Activated T-cell treated with anti-CD3 and anti-CD28 coated beads, Interleukin-2, amount 50 U/mL, for 1 hour (primary cell): Measurements from ENCODE around the gene BRD2.

Experiments
- DNase-seq: peaks from one replicate; pipeline ENCODE4 v3.0.0-alpha.2; 2020

Gene BRD2

DNA sequence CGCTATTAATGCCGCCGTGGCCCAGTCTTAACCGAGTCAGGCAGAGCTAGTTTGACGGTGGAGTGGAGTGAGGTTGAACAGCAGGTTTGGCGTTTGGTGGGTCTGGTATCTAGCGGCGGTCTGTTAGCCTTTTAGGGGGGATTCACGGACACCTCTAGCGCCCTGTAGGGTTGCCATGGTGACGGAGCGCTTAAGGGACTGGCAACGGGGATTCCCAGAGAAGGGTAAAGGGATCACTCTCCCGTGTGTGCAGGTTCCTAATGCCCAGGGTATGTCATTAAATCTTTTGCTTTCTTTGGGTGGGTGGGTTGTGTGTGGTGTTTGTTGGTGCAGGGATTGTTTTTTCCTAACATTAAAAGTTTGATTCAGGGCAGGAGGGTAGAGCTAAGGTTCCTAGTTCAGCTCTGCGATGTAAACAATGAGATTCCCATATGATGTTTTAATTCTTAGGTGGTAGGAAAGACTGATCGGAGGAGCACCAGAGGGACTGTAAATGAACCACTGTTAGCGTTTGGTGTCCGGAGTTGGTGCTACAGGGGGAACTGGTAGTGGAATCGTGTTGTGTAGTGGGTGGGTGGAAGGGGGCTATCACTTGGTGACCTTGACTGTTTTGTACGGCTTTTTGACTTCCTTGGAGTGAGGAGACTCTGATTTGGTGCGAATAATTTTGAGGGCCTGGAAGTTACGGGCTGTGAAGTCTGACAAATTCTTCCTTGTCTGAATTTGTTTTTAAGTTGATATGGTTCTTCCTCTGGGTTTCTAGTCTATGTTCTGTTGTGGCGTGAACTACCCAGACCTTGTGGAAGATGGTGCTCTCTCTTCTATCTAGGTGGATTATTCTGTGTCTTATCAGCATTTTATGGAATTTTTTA, 5.0 kb downstream of the BRD2 start:
- no peak for DNase-seq

DNA sequence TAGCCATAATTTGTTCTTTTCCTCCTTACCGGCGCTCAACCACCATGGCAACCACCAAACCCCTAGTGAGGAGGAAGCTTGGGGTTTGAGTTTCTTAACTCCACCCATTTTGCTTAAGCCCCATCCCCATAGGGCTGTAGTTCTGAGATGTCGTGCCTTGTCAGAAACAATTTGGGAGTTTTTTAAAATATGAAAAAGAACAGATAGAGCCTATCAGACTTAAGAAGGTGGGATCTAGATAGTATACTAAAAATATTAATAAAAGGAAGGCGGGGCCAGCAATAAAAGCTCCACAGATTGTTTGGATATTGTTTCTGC, 5.6 kb downstream of the BRD2 start:
- DNase-seq: no peak

DNA sequence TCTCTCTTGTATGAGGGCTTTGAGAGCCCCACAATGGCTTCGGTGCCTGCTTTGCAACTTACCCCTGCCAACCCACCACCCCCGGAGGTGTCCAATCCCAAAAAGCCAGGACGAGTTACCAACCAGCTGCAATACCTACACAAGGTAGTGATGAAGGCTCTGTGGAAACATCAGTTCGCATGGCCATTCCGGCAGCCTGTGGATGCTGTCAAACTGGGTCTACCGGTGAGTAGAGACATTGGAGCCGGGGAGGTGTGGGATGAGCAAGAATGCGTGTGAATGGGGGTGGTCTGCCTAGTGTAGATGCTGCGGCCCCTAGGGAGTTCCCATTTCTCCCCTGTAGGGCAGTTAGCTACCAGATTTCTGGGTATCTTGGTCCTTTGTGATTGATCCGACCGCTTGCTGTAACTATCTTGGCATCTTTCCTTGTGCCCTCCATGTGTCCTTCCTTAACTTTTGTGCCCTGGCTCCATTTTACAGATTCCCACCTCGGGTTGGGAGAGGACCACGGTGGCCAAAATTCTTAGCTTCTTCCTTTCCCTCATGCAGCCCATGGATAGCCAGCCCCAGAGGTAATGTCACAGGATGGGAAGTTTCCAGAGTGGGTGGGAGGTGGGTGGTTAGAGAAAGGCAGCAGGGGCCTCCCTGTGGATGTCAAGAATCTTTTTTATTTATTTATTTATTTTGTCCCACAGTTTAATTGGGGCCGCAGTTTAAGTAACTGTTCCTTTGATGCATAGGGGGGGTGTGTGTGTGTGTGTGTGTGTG, 6.3 kb downstream of the BRD2 start:
- DNase-seq: no peak

DNA sequence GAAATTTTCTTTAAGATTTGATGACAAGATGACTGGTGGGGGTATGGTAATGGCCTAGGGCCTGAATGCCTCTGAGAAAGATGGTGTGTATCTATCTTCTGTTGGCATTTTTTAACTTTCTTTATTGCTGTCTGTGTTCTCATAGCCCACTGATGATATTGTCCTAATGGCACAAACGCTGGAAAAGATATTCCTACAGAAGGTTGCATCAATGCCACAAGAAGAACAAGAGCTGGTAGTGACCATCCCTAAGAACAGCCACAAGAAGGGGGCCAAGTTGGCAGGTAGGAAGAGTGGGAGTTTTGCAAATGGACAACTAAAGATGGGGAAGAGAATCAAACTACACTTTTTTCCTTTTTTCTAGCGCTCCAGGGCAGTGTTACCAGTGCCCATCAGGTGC, 7.5 kb downstream of the BRD2 start:
- DNase-seq: no peak

DNA sequence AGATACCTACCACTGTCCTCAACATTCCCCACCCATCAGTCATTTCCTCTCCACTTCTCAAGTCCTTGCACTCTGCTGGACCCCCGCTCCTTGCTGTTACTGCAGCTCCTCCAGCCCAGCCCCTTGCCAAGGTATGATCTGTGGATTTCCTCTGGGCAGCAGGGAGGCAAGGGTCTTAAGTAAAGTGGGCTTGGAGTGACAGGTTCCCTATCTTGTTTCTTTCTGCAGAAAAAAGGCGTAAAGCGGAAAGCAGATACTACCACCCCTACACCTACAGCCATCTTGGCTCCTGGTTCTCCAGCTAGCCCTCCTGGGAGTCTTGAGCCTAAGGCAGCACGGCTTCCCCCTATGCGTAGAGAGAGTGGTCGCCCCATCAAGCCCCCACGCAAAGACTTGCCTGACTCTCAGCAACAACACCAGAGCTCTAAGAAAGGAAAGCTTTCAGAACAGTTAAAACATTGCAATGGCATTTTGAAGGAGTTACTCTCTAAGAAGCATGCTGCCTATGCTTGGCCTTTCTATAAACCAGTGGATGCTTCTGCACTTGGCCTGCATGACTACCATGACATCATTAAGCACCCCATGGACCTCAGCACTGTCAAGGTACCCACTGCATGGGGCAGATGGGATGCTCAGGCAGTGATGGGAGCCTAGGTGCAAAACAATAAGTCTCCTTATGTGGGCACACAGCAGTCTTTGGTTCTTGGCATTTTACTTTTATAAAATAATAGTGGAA, 8.1 kb downstream of the BRD2 start:
- DNase-seq: no peak

DNA sequence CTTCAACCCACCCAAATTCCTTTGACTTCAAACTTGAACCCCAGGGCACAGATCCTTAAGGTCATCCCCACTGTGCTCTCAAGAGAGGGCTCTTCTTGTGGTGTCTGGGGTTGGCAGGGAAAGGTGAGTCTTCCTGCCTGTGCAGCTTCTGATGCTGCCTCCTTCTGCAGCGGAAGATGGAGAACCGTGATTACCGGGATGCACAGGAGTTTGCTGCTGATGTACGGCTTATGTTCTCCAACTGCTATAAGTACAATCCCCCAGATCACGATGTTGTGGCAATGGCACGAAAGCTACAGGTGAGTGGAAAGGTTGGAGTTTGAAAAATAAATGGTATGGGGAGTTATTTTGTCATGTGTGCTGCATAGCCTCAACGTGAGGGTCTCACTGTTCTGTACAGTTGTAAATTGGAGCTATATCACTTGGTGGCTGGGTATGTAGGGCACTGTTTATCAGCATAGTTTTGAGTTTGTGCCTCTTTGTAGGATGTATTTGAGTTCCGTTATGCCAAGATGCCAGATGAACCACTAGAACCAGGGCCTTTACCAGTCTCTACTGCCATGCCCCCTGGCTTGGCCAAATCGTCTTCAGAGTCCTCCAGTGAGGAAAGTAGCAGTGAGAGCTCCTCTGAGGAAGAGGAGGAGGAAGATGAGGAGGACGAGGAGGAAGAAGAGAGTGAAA, 9.0 kb downstream of the BRD2 start:
- no peak for DNase-seq

DNA sequence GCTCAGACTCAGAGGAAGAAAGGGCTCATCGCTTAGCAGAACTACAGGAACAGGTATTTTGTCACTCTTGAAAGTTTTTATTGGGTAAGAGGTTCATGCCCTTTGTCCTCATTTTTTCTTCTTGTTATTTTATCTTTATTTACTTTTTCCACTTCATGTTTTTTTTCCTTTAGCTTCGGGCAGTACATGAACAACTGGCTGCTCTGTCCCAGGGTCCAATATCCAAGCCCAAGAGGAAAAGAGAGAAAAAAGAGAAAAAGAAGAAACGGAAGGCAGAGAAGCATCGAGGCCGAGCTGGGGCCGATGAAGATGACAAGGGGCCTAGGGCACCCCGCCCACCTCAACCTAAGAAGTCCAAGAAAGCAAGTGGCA, 9.5 kb downstream of the BRD2 start:
- DNase-seq: no peak

DNA sequence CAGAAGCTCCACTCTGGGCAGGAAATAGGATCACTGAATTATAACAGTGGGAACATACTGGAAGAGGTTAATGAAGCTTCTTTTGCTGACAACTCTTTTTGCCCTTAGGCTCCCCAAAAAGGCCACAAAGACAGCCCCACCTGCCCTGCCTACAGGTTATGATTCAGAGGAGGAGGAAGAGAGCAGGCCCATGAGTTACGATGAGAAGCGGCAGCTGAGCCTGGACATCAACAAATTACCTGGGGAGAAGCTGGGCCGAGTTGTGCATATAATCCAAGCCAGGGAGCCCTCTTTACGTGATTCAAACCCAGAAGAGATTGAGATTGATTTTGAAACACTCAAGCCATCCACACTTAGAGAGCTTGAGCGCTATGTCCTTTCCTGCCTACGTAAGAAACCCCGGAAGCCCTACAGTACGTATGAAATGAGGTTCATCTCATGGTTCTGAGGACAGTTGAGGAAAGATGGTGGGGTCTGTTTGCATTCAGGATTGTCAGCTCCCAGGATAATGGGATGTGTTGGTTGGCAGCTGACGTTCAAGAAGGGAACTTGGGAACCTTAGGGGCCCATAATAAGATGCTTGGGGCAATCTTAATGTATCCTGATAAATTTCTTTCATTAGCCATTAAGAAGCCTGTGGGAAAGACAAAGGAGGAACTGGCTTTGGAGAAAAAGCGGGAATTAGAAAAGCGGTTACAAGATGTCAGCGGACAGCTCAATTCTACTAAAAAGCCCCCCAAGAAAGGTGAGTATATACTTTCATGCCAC, 11.5 kb downstream of the BRD2 start:
- no peak for DNase-seq

DNA sequence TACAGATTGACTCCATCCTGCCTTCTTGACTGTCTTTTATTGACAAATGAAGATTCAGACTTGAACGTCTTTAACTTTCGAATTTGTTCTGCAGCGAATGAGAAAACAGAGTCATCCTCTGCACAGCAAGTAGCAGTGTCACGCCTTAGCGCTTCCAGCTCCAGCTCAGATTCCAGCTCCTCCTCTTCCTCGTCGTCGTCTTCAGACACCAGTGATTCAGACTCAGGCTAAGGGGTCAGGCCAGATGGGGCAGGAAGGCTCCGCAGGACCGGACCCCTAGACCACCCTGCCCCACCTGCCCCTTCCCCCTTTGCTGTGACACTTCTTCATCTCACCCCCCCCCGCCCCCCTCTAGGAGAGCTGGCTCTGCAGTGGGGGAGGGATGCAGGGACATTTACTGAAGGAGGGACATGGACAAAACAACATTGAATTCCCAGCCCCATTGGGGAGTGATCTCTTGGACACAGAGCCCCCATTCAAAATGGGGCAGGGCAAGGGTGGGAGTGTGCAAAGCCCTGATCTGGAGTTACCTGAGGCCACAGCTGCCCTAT, 12.2 kb downstream of the BRD2 start:
- DNase-seq: no peak

DNA sequence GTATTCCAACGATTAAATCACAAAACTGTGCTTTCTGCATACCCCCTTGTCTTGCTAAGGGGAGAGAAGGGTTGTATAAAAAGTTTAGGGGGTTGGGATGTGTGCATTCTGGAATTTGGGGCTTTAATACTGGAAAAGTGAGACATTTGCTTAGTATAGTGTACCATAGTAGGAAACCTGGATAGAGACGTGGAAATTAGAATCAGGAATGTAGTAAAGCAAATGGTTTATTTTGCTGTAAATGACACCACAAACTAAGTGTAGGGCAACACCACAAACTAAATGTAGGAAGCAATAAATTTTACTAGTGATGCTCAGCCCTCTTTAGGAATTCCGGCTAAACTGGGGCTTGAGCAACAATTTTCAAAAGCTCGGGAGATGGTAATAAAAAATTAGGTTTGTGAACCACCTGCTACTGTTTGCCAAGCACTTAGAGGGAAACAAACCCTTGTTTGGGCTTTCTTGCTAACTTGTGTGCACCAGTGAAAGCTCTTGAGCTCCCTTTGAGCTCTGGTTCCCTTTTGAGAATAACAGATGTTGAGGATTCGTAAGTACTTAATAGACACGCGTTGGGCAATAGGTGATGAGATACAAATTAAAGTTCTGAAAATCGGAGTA, 13.8 kb downstream of the BRD2 start:
- DNase-seq: no peak

DNA sequence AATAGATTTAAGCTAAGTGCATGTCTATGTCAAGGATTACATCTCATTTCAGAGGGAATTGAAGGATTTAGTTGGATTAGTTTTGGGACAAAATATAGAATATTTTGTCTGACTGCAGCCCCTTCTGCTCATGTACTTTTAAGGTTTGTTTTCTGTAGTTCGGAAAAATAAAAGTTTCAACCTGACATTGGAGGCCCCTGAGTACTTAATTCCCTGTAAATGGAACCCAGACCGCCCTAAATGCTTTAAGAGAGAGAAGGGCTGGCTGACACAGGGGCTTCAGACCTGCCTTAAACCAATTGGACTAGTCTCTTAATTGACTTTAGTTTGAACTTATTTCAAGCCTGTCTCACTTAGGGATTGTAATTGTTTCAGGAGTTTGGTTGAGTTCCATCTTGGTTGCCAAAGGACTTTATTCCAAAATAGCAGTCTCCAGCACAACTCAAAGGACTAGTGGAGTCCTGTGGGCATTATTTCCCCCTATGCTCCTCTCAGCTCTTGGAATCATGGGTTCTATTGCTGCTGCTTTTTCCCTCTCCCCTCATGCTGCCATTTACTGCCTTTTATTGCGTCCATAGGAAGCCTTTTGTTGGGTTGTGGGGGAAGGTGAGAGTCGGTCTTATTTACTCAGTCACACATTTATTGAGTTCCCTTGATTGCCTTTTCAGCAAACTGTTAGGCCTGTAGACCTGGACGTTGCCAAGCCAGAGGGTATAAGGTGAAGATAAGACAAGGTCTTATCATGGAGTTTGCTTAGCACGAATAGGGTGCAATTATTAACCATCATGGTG, 14.5 kb downstream of the BRD2 start:
- no peak for DNase-seq

DNA sequence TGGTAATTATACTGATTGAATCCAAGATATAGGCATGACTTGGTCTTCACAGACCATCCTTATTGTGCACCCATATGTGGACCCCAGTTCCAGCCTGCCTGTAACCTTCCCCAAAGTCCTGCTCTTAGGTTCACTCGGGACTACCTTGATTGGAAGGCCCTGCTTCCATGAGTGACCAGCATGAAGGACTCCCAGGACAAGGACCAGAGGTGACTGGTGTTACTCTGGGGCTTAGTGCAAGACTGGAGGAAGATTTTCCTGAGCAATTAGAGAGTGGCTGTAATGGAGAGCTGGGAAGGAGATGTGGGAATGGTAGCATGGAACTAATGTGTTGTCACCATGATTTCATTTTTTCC, 15.1 kb downstream of the BRD2 start:
- DNase-seq: no peak

DNA sequence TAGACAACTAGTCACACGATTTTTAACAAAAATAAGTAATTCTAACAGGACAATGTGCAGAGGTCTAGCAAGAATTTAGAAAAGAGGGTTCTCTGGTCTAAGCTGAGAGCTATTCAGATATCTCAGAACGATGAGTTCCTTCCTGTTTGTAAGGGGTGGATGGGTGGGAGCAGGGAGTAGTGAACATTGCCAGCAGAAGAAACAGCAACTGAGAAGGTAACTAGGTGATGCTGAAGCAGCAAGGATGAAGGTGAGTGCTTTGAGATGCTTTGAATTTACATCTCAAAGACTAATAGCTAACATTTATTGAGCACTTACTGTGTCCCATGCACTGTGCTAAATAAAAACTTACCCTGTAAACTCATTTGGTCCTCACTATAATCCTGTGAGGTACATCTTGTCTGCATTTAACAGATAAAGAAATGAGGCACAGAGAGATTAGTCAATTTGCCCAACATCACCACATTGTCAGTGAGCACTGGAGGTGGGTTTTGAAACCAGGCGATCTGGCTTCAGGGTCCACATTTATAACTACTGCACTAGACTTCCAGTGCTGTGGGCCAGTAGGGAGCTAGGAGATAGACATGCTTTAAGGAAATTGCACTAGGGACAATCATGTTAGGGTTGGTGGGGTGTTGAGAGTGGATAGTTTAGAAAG, 15.7 kb downstream of the BRD2 start:
- DNase-seq: no peak

DNA sequence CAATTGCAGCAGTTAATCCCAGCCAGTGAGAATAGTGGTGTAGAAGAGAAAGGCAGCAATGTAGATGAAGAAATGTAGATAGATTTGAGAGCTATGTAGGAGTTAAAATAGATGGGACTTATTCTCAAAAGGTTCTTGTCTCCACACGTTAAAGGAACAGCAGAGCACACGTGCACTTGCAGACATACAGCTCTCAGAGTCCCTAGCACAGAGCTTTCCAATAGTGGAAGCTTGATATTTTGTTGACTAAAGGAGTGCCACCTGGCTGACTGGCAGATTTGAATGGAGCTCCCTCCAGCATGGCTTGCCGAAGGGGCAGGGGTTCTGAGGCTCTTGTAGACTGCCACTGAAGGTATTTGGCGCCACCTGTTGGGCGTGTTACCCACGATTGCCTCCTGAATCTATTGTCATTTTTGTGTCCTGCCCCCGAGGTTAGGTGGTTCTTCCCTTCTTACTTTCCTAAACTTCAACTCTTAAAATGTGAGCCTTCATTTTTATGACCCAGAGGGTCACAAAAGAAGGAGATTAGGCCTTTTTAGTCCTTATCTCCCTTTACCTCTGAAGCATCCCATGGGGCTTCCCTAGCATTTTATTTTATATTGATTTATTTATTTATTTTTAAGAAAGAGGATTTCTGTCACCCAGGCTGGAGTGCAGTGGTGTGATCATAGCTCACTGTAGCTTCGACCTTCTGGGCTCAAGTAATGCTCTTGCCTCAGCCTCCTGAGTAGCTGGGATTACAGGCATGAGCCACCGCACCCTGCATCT, 16.4 kb downstream of the BRD2 start:
- DNase-seq: peak; percentile 88

DNA sequence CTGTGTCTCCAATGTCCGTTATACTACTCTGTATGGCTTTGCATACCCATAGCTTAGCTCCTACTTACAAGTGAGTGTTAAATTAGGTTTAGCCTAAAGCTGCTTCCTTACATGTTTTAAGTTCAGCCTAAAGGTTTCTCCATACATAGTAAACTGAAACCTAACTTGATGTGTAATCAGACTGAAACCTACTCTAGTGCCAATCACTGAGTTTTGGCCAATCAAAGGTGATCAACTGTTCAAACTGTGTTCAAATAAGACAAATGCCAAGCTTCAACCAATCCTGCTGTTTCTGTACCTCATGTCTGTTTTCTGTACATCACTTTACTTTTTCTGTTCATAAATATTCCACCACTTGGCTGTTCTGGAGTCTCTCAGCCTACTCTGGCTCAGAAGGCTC, 21.0 kb downstream of the BRD2 start:
- DNase-seq: no peak

DNA sequence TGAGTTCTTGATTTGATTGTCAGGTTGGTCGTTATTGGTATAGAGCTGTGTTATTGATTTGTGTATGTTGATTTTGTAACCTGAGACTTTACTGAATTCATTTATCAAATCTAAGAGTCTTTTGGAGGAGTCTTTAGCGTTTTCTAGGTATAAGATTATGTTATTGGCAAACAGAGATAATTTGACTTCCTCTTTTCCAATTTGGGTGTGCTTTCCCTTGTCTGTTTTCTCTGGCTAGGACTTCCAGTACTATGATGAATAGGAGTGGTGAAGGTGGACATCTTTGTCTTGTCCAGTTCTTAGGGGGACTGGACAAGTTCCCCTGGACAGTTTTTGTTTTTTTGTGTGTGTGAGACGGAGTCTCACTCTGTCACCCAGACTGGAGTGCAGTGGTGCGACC, 23.6 kb downstream of the BRD2 start:
- DNase-seq: no peak

DNA sequence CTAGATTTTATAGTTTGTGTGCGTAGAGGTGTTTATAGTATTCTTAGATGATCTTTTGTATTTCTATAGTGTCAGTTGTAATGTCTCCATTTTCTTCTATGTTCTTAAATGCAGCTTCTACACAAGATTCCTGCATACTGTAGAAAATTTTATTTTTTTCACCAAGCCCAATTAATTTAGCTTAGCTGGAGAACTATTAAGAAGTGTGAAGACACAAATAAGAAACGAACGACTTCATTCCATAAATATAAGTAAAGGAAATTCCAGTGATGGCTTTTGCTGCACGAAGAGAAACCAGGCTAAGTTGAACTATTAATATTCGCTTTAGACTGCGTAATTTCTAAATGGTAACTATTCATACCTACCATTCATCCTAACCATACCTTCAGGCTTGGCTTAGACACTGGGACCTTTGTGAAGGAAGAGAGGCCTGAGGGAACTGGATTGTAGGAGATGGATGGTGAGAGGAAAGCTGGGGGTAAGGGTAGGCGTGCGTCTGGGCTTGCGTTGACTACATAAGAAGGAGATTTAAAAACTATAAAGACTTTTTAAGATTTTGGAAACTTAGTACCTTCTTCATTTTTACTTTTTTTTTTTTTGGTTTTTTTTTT, 25.1 kb downstream of the BRD2 start:
- no peak for DNase-seq

DNA sequence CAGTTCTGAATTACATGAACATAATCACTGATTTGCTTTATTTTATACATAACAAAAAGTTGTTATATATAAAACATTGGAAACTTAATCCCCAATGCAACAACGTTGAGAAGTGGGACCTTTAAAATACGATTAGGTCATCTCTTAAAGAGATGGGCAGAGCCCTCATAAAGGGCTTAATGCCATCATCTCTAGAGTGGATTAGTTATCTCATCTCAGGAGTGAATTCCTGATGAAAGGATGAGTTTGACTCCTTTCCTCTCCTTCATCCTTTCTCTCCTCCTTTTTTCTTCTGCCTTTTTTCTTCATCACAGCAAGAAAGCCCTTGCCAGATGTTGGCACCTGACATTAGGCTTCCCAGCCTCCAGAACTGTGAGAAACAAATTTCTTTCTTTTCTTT, 27.1 kb downstream of the BRD2 start:
- no peak for DNase-seq

DNA sequence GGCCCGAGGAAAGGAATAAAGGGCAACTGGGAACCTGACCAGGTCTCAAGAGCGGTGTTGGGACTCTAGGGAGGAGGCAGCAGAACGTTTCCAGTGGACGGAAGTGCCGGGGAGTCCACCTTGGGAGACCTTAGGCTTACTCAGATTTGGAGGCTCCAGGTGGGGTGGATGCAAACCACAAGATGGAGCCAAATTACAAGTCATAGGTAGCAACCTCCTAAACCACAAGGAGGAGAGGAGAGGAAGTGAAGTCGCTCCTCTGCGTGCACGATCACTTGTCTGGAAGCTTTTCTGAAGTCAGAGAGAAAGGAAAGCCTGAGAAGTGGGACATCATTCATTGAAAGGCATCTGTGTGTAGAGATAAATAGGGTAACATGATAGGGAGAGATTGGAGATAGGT, 31.7 kb downstream of the BRD2 start:
- DNase-seq: no peak
